ENCODE measurements around the gene PNKP.

Gene PNKP

DNA sequence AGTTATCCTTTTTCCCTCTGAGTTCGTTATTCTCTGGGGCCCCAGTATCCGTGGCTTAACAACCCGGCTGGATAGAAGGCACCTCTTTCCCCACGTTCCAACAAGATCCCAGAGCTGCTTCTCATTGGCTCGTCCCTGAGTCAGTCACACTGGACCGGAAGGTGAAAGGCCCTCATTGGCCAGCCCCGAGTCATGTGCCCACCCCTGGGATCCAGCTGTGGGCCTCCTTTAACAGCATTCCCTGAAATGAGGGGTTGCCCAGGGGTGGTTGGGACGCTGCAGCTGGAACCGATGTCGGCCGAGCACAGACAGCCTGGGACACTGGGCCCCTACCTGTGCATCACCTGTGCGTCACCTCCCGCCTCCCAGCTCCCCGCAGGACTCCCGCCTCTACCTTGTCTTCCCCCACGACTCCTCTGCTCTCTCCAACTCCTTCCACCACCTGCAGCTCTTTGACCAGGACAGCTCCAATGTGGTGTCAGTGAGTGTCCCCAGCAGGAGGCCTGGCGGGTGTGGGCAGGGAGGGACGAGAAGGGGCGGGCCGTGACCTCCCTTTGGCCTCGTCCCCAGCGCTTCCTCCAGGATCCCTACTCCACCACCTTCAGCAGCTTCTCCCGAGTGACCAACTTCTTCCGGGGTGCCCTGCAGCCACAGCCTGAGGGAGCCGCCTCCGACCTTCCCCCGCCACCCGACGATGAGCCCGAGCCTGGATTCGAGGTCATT, 14.5 kb upstream of the PNKP start:
- H3K27me3 ChIP-seq (ENCODE audit: control insufficient read depth in 1 of 2, insufficient read depth in 1 of 2, low read length in 2 of 2) = no peaks in the 10 kb centered on the region
- H2AFZ ChIP-seq (ENCODE audit: low read depth, low read length) = no peak overlapping the region
- H3K4ac ChIP-seq (ENCODE audit: low read depth in 1 of 2, low read length in 2 of 2) = no peak overlapping the region
- H3K9me3 ChIP-seq (ENCODE audit: control insufficient read depth, low read length) = peaks cover 3% of the 10 kb centered on the region
- H3K4me2 ChIP-seq (ENCODE audit: low read length, poor library complexity, severe bottlenecking) = no peak overlapping the region
- 96% methylated on average over 28 of the region's 31 CpGs for WGBS
- H3K79me1 ChIP-seq (replicated peaks; ENCODE audit: low read length, poor library complexity, severe bottlenecking) = peaks cover 48% of the 10 kb centered on the region
- no peak overlapping the region for H4K8ac ChIP-seq (ENCODE audit: low read length)
- H3K18ac ChIP-seq (ENCODE audit: low read depth in 1 of 2, low read length in 2 of 2) = no peak overlapping the region
- no peak overlapping the region for H2BK120ac ChIP-seq (ENCODE audit: low read depth, low read length)
- no peak overlapping the region for H2AK5ac ChIP-seq (ENCODE audit: low read length, severe bottlenecking)
- no peak overlapping the region for H3K14ac ChIP-seq (ENCODE audit: low read length in 2 of 2)
- H2BK12ac ChIP-seq (ENCODE audit: low read length in 2 of 2) = no peak overlapping the region
- no peak overlapping the region for H3K4me3 ChIP-seq (ENCODE audit: insufficient read depth in 1 of 2, low read depth in 1 of 2, low read length in 2 of 2)
- no peak overlapping the region for H2BK5ac ChIP-seq (ENCODE audit: low read depth, low read length, poor library complexity, severe bottlenecking)
- DNase-seq = no peak
- peaks cover 66 to 77% of the 10 kb centered on the region in 2 experiments for H3K36me3 ChIP-seq (ENCODE audit: control insufficient read depth in 1 of 2, insufficient read depth in 2 of 2, low read depth in 1 of 2, low read length in 2 of 2)
- no peak overlapping the region for H4K91ac ChIP-seq (ENCODE audit: low read length)
- no peak overlapping the region for H3K27ac ChIP-seq (ENCODE audit: low read length, poor library complexity, severe bottlenecking)
- H3K4me1 ChIP-seq (ENCODE audit: control insufficient read depth, insufficient read depth, low read depth, low read length) = peaks cover 18% of the 10 kb centered on the region
- H3K23ac ChIP-seq (ENCODE audit: low read length in 2 of 2) = no peak overlapping the region
- no peak overlapping the region for H2BK15ac ChIP-seq (ENCODE audit: low read depth, poor library complexity, severe bottlenecking)
- H3K9ac ChIP-seq (ENCODE audit: low read length) = no peak overlapping the region

DNA sequence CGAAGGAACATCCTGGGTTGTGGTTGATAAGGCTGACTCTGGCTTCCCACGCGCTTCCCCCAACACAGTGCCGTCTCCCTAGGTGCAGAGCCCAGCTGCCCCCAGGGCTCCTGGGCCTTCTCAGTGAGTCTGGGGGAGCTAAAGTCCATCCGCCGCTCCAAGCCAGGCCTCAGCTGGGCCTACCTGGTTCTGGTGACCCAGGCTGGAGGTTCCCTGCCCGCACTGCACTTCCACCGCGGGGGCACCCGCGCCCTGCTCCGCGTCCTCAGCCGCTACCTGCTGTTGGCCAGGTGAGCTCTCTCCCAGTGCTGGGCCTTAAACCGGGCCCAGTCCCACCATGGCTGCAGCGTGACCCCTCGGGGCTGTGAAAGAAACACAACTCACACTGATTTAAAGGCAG, 13.8 kb upstream of the PNKP start:
- Histone ChIP-seq H3K4me3 (ENCODE audit: insufficient read depth in 1 of 2, low read depth in 1 of 2, low read length in 2 of 2) (no peak overlapping the region), H3K14ac (ENCODE audit: low read length in 2 of 2) (no peak overlapping the region), H2BK5ac (ENCODE audit: low read depth, low read length, poor library complexity, severe bottlenecking) (no peak overlapping the region), H3K9me3 (ENCODE audit: control insufficient read depth, low read length) (peaks cover 3% of the 10 kb centered on the region), H3K36me3 (ENCODE audit: control insufficient read depth in 1 of 2, insufficient read depth in 2 of 2, low read depth in 1 of 2, low read length in 2 of 2) (peaks cover 65 to 72% of the 10 kb centered on the region in 2 experiments), H3K79me1 (replicated peaks; ENCODE audit: low read length, poor library complexity, severe bottlenecking) (peaks cover 48% of the 10 kb centered on the region), H3K18ac (ENCODE audit: low read depth in 1 of 2, low read length in 2 of 2) (no peak overlapping the region), H3K4me2 (ENCODE audit: low read length, poor library complexity, severe bottlenecking) (no peak overlapping the region), H4K8ac (ENCODE audit: low read length) (no peak overlapping the region), H2AFZ (ENCODE audit: low read depth, low read length) (no peak overlapping the region), H2AK5ac (ENCODE audit: low read length, severe bottlenecking) (no peak overlapping the region), H3K27me3 (ENCODE audit: control insufficient read depth in 1 of 2, insufficient read depth in 1 of 2, low read length in 2 of 2) (no peaks in the 10 kb centered on the region), H3K4me1 (ENCODE audit: control insufficient read depth, insufficient read depth, low read depth, low read length) (peaks cover 18% of the 10 kb centered on the region), H2BK12ac (ENCODE audit: low read length in 2 of 2) (no peak overlapping the region), H4K91ac (ENCODE audit: low read length) (no peak overlapping the region), H3K27ac (ENCODE audit: low read length, poor library complexity, severe bottlenecking) (no peak overlapping the region), H3K4ac (ENCODE audit: low read depth in 1 of 2, low read length in 2 of 2) (no peak overlapping the region), H3K9ac (ENCODE audit: low read length) (no peak overlapping the region), H3K23ac (ENCODE audit: low read length in 2 of 2) (no peak overlapping the region), H2BK120ac (ENCODE audit: low read depth, low read length) (no peak overlapping the region), H2BK15ac (ENCODE audit: low read depth, poor library complexity, severe bottlenecking) (no peak overlapping the region)
- WGBS = over 99% methylated on average over 17 of the region's 17 CpGs
- no peak for DNase-seq

DNA sequence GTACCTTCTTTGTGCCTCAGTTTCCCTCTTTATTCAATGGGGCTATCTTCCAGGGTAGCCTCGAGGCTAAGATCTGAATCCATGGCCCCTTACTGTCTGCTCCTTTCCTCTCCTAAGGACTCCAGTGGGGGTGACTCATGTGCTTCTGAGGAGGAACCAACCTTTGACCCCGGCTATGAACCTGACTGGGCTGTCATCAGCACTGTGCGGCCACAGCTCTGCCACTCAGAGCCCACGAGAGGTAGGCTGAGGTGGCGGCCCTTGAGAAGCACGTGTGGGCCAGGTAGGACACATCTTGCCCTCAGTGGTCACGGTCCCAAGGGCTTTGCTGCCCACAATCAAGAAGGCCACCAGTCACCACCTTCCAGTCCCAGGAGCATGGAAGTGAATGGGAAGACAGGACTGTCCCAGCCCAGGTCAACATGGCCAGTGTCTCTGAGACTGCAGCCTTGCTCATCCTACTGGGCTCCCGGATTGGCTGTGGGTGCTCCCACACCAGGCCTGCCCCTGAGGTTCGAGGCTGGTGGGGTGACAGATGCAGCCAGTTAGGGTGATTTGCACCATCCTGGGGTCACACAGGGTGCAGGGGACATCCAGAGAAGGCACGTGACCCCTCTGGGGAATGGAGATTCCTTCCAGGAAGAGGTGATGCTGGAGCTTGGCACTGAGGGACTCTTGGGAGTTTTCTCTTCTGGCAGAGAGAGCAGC, 12.9 kb upstream of the PNKP start:
- Histone ChIP-seq H2AFZ (ENCODE audit: low read depth, low read length) (no peak overlapping the region), H3K79me1 (replicated peaks; ENCODE audit: low read length, poor library complexity, severe bottlenecking) (peaks cover 52% of the 10 kb centered on the region), H3K4me1 (ENCODE audit: control insufficient read depth, insufficient read depth, low read depth, low read length) (peaks cover 21% of the 10 kb centered on the region), H2BK5ac (ENCODE audit: low read depth, low read length, poor library complexity, severe bottlenecking) (no peak overlapping the region), H3K4me3 (ENCODE audit: insufficient read depth in 1 of 2, low read depth in 1 of 2, low read length in 2 of 2) (no peak overlapping the region), H3K4me2 (ENCODE audit: low read length, poor library complexity, severe bottlenecking) (no peak overlapping the region), H2BK12ac (ENCODE audit: low read length in 2 of 2) (no peak overlapping the region), H3K23ac (ENCODE audit: low read length in 2 of 2) (no peak overlapping the region), H3K27ac (ENCODE audit: low read length, poor library complexity, severe bottlenecking) (no peak overlapping the region), H3K27me3 (ENCODE audit: control insufficient read depth in 1 of 2, insufficient read depth in 1 of 2, low read length in 2 of 2) (no peaks in the 10 kb centered on the region), H3K18ac (ENCODE audit: low read depth in 1 of 2, low read length in 2 of 2) (no peak overlapping the region), H3K4ac (ENCODE audit: low read depth in 1 of 2, low read length in 2 of 2) (no peak overlapping the region), H4K8ac (ENCODE audit: low read length) (no peak overlapping the region), H3K9me3 (ENCODE audit: control insufficient read depth, low read length) (peaks cover 3% of the 10 kb centered on the region), H2BK15ac (ENCODE audit: low read depth, poor library complexity, severe bottlenecking) (no peak overlapping the region), H3K14ac (ENCODE audit: low read length in 2 of 2) (no peak overlapping the region), H3K9ac (ENCODE audit: low read length) (no peak overlapping the region), H4K91ac (ENCODE audit: low read length) (no peak overlapping the region), H3K36me3 (ENCODE audit: control insufficient read depth in 1 of 2, insufficient read depth in 2 of 2, low read depth in 1 of 2, low read length in 2 of 2) (peaks cover 60 to 65% of the 10 kb centered on the region in 2 experiments), H2AK5ac (ENCODE audit: low read length, severe bottlenecking) (no peak overlapping the region), H2BK120ac (ENCODE audit: low read depth, low read length) (no peak overlapping the region)
- 94% methylated on average over 10 of the region's 10 CpGs for WGBS
- no peak for DNase-seq

DNA sequence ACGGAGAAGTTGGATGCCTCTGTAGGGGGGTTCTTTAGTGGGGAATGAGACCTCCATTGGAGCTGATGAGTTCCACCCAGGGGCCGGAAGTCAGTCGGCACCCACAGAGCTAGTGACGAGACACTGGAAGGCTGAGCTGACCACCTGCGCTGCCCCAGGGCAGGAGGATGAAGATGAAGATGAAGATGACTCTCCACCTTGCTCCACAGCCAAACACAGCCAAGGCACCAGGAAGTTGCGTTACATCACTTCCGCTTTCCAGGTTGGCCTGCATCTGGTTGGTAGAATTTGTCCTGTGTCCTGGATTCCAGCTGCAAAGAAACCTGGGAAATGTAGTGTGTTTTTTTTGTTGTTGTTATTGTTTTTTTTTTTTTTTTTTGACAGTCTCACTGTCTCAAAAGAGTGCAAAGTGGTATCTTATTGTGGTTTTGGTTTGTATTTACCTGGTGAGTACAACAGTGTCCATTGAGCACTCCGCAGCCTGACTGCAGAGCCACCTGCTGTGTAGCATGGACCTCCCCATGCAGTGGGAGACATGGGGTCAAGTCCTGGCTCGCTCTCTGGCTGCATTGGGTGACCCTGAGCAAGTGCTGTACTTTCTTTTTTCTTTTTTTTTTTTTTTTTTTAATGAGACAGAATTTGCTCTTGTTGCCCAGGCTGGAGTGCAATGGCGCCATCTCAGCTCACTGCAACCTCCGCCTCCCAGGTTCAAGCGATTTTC, 12.0 kb upstream of the PNKP start:
- H4K8ac ChIP-seq (ENCODE audit: low read length) = no peak overlapping the region
- no peaks in the 10 kb centered on the region for H3K27me3 ChIP-seq (ENCODE audit: control insufficient read depth in 1 of 2, insufficient read depth in 1 of 2, low read length in 2 of 2)
- no peak overlapping the region for H3K18ac ChIP-seq (ENCODE audit: low read depth in 1 of 2, low read length in 2 of 2)
- H3K9me3 ChIP-seq (ENCODE audit: control insufficient read depth, low read length) = peaks cover 3% of the 10 kb centered on the region
- H3K9ac ChIP-seq (ENCODE audit: low read length) = peak overlapping the region; percentile 100
- no peak overlapping the region for H2BK5ac ChIP-seq (ENCODE audit: low read depth, low read length, poor library complexity, severe bottlenecking)
- 96% methylated on average over 12 of the region's 12 CpGs for WGBS
- no peak for DNase-seq
- peaks cover 58% of the 10 kb centered on the region for H3K79me1 ChIP-seq (replicated peaks; ENCODE audit: low read length, poor library complexity, severe bottlenecking)
- H3K23ac ChIP-seq (ENCODE audit: low read length in 2 of 2) = no peak overlapping the region
- H3K4me2 ChIP-seq (ENCODE audit: low read length, poor library complexity, severe bottlenecking) = no peak overlapping the region
- H3K4me1 ChIP-seq (ENCODE audit: control insufficient read depth, insufficient read depth, low read depth, low read length) = peaks cover 26% of the 10 kb centered on the region
- no peak overlapping the region for H2BK15ac ChIP-seq (ENCODE audit: low read depth, poor library complexity, severe bottlenecking)
- no peak overlapping the region for H2AFZ ChIP-seq (ENCODE audit: low read depth, low read length)
- H3K36me3 ChIP-seq (ENCODE audit: control insufficient read depth in 1 of 2, insufficient read depth in 2 of 2, low read depth in 1 of 2, low read length in 2 of 2) = peaks cover 60 to 62% of the 10 kb centered on the region in 2 experiments
- H3K27ac ChIP-seq (ENCODE audit: low read length, poor library complexity, severe bottlenecking) = no peak overlapping the region
- no peak overlapping the region for H3K4ac ChIP-seq (ENCODE audit: low read depth in 1 of 2, low read length in 2 of 2)
- H3K14ac ChIP-seq (ENCODE audit: low read length in 2 of 2) = no peak overlapping the region
- peak overlapping the region in 1 of 2 experiments; percentile 99 for H3K4me3 ChIP-seq (ENCODE audit: insufficient read depth in 1 of 2, low read depth in 1 of 2, low read length in 2 of 2)
- no peak overlapping the region for H4K91ac ChIP-seq (ENCODE audit: low read length)
- H2AK5ac ChIP-seq (ENCODE audit: low read length, severe bottlenecking) = no peak overlapping the region
- no peak overlapping the region for H2BK12ac ChIP-seq (ENCODE audit: low read length in 2 of 2)
- H2BK120ac ChIP-seq (ENCODE audit: low read depth, low read length) = no peak overlapping the region

Data from mesenchymal stem cell (in vitro differentiated cells and primary cell).